GM12865 (cell line): ENCODE data around the gene PTGR3.
A peak's percentile ranks its signal among the peaks of the same experiment; 100 is the strongest.

Source experiments
- DNase-seq: peaks from one replicate; pipeline ENCODE4 v3.0.0; 2010; ENCODE audit warnings: low read depth
- H3K4me3 ChIP-seq: 2 replicates; pipeline ENCODE4 v1.5.1; 2011; ENCODE audit warnings: mild to moderate bottlenecking, low read depth, low read length, control low read depth
- TF ChIP-seq, protein P1 (sequence below): IDR thresholded peaks from 2 replicates; pipeline ENCODE4 v1.5.1; 2011; ENCODE audit warnings: low read length, control low read depth, low read depth, inconsistent platforms; ENCODE audit not compliant: insufficient read depth; ENCODE audit errors: missing control alignments

Gene PTGR3

DNA sequence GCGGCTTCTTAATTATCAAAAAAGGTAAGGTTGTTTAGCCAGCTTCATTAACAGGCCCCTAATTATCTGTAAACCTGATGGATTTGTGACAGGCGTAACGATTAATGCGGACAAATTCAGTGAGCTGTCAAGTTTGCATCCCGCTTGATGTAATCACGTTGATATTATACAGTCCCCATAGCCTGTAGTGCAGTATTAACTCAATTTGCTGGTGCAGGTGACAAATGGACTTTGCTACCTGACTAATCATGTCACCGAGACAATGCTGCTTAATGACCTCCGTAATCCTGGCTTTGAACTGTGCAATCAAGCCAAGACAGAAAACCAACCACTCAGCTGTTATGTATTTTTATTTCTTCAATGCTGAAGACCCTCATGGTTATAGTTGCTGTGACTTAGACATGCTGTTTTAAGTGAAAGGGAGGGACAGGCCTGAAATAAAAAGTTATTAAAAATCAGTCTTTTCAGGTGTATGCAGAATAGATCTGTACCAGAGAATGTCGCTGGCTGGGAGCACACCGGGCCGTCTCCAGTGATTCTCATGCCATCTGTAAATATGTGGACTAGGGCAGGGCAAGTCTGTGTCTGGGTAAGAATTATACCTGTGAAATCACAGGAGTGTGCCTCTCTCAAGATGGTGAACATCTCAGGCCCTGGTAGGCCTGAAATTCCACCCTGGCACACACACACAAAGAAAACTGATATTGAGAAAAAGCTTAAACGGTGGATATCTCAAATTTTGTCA, 6.0 kb upstream of the PTGR3 start:
- TF ChIP-seq, protein P1, sequence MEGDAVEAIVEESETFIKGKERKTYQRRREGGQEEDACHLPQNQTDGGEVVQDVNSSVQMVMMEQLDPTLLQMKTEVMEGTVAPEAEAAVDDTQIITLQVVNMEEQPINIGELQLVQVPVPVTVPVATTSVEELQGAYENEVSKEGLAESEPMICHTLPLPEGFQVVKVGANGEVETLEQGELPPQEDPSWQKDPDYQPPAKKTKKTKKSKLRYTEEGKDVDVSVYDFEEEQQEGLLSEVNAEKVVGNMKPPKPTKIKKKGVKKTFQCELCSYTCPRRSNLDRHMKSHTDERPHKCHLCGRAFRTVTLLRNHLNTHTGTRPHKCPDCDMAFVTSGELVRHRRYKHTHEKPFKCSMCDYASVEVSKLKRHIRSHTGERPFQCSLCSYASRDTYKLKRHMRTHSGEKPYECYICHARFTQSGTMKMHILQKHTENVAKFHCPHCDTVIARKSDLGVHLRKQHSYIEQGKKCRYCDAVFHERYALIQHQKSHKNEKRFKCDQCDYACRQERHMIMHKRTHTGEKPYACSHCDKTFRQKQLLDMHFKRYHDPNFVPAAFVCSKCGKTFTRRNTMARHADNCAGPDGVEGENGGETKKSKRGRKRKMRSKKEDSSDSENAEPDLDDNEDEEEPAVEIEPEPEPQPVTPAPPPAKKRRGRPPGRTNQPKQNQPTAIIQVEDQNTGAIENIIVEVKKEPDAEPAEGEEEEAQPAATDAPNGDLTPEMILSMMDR: no peak
- H3K4me3 ChIP-seq: no peak overlapping the region
- no peak for DNase-seq

GRCh38 chr18:75214332-75214690, 5.4 kb upstream of the PTGR3 start:
- no peak overlapping the region for H3K4me3 ChIP-seq
- TF ChIP-seq, protein P1: no peak
- DNase-seq: no peak

DNA sequence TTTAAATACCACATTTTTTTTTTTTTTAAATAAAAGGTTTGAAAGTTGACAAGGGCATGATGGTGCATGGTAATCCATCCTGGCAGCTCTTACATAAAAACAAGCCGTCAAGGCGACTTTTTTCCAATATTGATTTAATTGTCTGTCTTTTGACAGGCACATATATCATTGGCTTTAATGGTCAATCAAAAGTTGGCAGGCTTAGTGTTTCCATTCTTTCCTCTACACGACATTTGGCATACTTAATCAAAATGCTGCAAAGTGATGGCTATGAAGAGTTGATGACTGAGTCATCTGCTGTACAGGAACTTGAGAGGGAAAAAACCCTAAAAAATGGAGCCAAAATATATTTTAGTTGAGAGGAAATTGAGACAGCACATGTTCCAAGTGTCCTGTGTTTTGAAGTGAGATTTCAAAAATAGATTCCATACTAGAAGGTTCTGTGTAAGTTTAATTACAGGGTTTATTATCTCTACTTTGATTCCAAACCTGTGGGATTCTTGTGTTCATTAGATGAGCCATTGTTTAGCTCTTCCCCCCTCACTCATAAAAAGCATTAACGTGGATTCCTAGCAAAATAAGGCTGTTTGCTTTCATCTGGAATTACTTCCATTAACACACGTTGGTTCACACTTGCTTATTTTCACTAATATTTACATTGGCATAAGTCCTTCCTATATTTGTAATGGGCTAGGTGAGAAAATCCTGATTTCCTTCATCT, 4.8 kb upstream of the PTGR3 start:
- no peak for DNase-seq
- no peak overlapping the region for H3K4me3 ChIP-seq
- TF ChIP-seq, protein P1: no peak

DNA sequence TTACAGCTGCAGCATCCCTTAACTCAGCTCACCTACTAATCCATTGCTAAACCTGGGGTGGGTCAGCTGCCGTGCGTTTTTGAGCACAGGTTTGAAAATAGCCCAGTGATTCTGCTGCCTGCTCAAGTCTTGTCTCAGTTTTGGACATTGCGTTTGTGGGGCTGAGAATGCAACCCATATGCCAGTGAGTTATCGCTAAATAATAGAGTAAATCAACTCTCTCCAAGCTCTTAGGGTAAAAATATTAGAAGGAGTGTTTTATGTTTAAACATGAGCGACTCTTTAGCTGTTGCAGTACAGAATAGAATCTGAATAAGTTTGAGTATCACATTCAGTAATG, 3.8 kb upstream of the PTGR3 start:
- H3K4me3 ChIP-seq: no peak overlapping the region
- no peak for DNase-seq
- TF ChIP-seq, protein P1: no peak

DNA sequence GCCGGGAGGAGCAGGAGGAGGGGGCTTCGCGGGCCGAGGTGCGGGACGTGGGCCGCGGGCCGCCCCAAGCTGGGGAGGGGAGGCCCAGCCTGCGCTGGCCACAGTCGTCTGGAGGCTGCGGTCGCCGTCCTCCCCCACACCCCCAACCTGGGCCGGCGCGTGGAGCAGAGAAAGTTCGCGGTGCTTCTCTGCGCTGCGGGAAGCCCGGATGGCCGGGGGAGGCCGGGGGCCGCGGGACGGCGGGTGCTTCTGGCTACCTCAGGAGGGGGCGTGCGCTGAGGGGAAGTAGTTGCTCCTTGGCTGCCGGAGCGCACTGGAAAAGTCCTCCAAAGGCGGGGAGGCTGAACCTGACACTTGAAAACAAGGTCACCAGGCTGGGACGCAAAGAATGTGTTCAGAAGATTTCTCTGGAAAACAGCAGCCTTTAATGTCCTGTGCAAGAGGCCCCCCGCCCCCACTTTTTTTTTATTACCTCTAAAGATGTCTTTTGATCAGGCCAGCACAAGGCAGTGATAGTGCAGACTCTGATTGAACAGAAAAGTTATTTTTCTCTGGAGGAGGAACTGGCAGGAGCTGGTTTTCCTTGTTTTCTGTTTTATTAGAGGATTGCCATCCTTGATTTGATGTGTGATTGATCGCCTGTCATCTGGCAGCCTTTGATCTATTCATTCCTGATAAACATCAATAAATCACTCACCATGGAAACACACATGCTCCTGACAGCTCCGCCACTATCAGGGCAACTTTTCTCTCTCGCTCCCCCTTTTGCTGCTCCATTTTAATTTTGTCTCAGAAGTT, 3.2 kb upstream of the PTGR3 start:
- TF ChIP-seq, protein P1: no peak
- DNase-seq: peak; percentile 27
- peak overlapping the region; percentile 60 for H3K4me3 ChIP-seq

- H3K4me3 ChIP-seq: peak overlapping the region; percentile 60; the same call in 1 of the 2 replicates
- TF ChIP-seq, protein P1: no peak
- DNase-seq: peak; percentile 22
These were observed 2.6 kb upstream of the PTGR3 start for GRCh38 chr18:75211626-75211952.
